Right ventricle myocardium superior (tissue), 1 donor: Measurements from ENCODE around the gene ZNF358. TPM values are rescaled to one million over a fixed set of nuclear protein-coding genes. Genes with fewer than 3 reads are reported as not detected.

Experiments used
- total RNA-seq: library from RNA; stranded (reverse); fragmentation: NEBNext Ultra II Directional; extraction: Animal tissue kit (Norgen Biotek cat#: 25700); gene quantifications from one replicate; pipeline ENCODE4 v1.2.1, GENCODE V29; 2021
- donor health status: DM: no; HTN: yes; CAD: no; lungs with severe emphysema.

ZNF358 gene
- total RNA-seq, 1 donor from 2014 or later, result 92.1 TPM

Other genes starting within 250 kb of the ZNF358 start
- 71.9 TPM for gene INSR, start 221.7 kb upstream of the ZNF358 start, total RNA-seq
- 7.0 TPM for gene ARHGEF18, start 167.2 kb upstream of the ZNF358 start, total RNA-seq
- gene PEX11G, start 27.1 kb upstream of the ZNF358 start, total RNA-seq, result 0.97 TPM
- gene MCOLN1, start 6.5 kb downstream of the ZNF358 start, total RNA-seq, result 17.5 TPM
- gene PNPLA6, start 19.6 kb downstream of the ZNF358 start, total RNA-seq, result 50.4 TPM
- gene CAMSAP3, start 79.8 kb downstream of the ZNF358 start, total RNA-seq, result 1.0 TPM
- 23.5 TPM for gene XAB2, start 113.4 kb downstream of the ZNF358 start, total RNA-seq
- 208 TPM for gene PET100, start 113.7 kb downstream of the ZNF358 start, total RNA-seq
- 3.9 TPM for gene PCP2, start 117.6 kb downstream of the ZNF358 start, total RNA-seq
- gene STXBP2, start 121.0 kb downstream of the ZNF358 start, total RNA-seq, result 7.0 TPM
- 0.48 TPM for gene RETN, start 152.9 kb downstream of the ZNF358 start, total RNA-seq
- gene MCEMP1, start 161.0 kb downstream of the ZNF358 start, total RNA-seq, result 0.67 TPM
- 116 TPM for gene TRAPPC5, start 164.7 kb downstream of the ZNF358 start, total RNA-seq
- gene FCER2, start 186.0 kb downstream of the ZNF358 start, total RNA-seq, result 0.56 TPM
- gene CLEC4G, start 216.0 kb downstream of the ZNF358 start, total RNA-seq, result 1.1 TPM
- gene CD209, start 231.4 kb downstream of the ZNF358 start, total RNA-seq, result 11.4 TPM
- gene CLEC4M, start 247.1 kb downstream of the ZNF358 start, total RNA-seq, result not detected